Transverse colon (tissue), 4 donors: ENCODE data around the gene AGK. TPM values are rescaled to one million over a fixed set of nuclear protein-coding genes. Genes with fewer than 3 reads are reported as not detected.

Experiments
- DNase-seq: peaks from one replicate; pipeline ENCODE4 v3.0.0-alpha.2; 2019
- H3K27ac ChIP-seq, 4 donors: fragments of 200-600 bp; sonication (generic); 2 replicates each; pipeline ENCODE4 v1.5.1; 2016 to 2018; ENCODE audit warnings: inconsistent platforms in 4 of 4
- H3K27me3 ChIP-seq: fragments of 200-600 bp; sonication (generic); 2 replicates; pipeline ENCODE4 v1.5.1; 2017; ENCODE audit warnings: inconsistent platforms
- H3K36me3 ChIP-seq, 4 donors: fragments of 200-600 bp; sonication (generic); 2 replicates each; pipeline ENCODE4 v1.5.1; 2017 to 2019; ENCODE audit warnings: inconsistent platforms in 4 of 4
- H3K4me1 ChIP-seq, 4 donors: fragments of 200-600 bp; sonication (generic); 2 replicates each; pipeline ENCODE4 v1.5.1; 2017 to 2020; ENCODE audit warnings: inconsistent platforms in 4 of 4
- H3K4me3 ChIP-seq, 4 donors: fragments of 200-600 bp; sonication (generic); 1 replicate in 1 of 4; 2 replicates in 3 of 4; pipeline versions ENCODE4 v1.5.1 to v1.6.1; 2017 to 2019; ENCODE audit warnings: inconsistent platforms in 4 of 4
- H3K9me3 ChIP-seq, 2 donors: fragments of 200-600 bp; sonication (generic); 2 replicates each; pipeline ENCODE4 v1.5.1; 2017 to 2019; ENCODE audit warnings: inconsistent platforms in 2 of 2
- EP300 ChIP-seq: sonication (generic); formaldehyde crosslinking; IDR thresholded peaks from one replicate; pipeline ENCODE4 v1.6.1; 2017; ENCODE audit warnings: antibody characterized with exemption, low read depth
- POLR2A ChIP-seq: fragments of 450-650 bp; IDR thresholded peaks from one replicate; pipeline ENCODE4 v1.6.1; 2016; ENCODE audit warnings: antibody characterized with exemption, mild to moderate bottlenecking, moderate library complexity
- POLR2AphosphoS5 ChIP-seq, 3 donors: sonication (generic); formaldehyde crosslinking; IDR thresholded peaks; one replicate each; pipeline ENCODE4 v1.6.1; 2016; ENCODE audit warnings: antibody characterized with exemption in 3 of 3
- WGBS, 2 donors: methylation state at CpG; one replicate each; pipeline ENCODE4 v1.1.5; 2018; ENCODE audit warnings: low coverage in 1 of 2; 5-methylcytosine and 5-hydroxymethylcytosine counted together
- in situ Hi-C, 4 donors: fragments of 200-750 bp; cut with MboI; loops; one replicate each; pipeline versions ENCODE4 v1.15.0 to v1.15.1; 2017; ENCODE audit warnings: low sequenced_read_pairs in 3 of 4, low pct_ligation_motif_present in 1 of 4, low pct_unique_long_range_greater_than_20kb in 1 of 4
- intact Hi-C: fragments of 100-400 bp; cut with DNase I; formaldehyde crosslinking; loops from one replicate; pipeline ENCODE4 v1.15.1; 2023; ENCODE audit warnings: low total_unique reads
- total RNA-seq, 4 donors: library from RNA; depleted of rRNA; stranded (reverse); fragments of >200 nt; gene quantifications; one replicate each; pipeline ENCODE4 v1.1.0, GENCODE V29; 2016
- TF ChIP-seq, protein P1 (sequence below), 5 experiments: fragments of 200-600 bp in 3 of 5; fragments of 450-650 bp in 2 of 5; sonication (generic) in 3 of 5; IDR thresholded peaks; 1 replicate in 2 of 5; 2 replicates in 3 of 5; pipeline ENCODE4 v1.5.1; 2016 to 2017; ENCODE audit warnings: antibody characterized with exemption in 5 of 5, inconsistent platforms in 3 of 5, mild to moderate bottlenecking in 2 of 5, moderate library complexity in 1 of 5

Gene AGK
- total RNA-seq, 4 donors from 2014 or later = 5.4 to 22.8 (median 19.1) TPM

DNA sequence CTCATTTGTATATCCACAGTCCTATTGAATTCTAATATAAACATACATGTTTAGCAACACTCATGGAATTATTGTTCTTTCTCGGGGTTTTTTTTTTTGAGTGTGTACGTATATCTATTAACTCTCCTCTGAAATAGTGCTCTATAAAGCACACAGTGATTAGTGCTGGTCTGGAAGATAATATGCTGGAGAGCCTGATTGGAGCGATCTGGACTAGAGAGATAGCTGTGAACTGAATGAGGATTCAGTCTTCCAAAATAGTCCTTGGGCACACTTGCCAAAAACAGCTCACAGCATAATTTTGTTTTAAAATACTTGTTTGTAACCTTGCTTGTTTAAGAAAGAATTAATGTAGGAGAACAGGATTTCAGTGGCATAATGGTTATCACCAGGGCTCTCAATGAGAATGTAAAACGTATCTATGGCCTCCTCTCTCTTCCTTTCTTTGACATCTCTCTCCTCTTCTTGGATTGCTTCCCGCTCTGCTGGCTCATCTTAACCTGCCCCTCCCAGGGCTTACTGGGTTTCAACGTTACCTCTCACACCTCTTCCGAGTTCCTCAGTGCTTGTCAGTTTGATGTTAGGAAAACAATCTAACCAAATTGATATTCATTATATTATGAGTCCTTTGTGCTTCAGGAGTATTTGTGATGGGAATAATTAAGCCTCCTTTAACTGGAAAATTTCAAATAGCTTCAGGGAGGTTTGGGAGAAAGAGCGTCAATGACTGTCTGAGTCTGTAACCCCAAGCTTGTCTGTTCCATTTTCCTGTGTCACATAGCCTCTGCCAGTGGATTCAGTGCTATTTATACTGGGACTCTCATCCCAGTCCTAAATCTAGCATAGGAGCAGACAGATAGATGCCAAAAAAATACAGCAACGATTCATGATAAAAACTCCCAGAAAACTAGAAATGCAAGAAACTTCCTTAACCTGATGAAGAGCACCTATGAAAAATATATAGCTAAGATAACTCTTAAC, 16.2 kb upstream of the AGK start:
- TF ChIP-seq POLR2A (no peak), POLR2AphosphoS5 (IDR thresholded peaks at IDR 0.05) (no peak), EP300 (no peak)
- TF ChIP-seq, protein P1, sequence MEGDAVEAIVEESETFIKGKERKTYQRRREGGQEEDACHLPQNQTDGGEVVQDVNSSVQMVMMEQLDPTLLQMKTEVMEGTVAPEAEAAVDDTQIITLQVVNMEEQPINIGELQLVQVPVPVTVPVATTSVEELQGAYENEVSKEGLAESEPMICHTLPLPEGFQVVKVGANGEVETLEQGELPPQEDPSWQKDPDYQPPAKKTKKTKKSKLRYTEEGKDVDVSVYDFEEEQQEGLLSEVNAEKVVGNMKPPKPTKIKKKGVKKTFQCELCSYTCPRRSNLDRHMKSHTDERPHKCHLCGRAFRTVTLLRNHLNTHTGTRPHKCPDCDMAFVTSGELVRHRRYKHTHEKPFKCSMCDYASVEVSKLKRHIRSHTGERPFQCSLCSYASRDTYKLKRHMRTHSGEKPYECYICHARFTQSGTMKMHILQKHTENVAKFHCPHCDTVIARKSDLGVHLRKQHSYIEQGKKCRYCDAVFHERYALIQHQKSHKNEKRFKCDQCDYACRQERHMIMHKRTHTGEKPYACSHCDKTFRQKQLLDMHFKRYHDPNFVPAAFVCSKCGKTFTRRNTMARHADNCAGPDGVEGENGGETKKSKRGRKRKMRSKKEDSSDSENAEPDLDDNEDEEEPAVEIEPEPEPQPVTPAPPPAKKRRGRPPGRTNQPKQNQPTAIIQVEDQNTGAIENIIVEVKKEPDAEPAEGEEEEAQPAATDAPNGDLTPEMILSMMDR (IDR thresholded peaks at IDR 0.05) = no peak
- H3K36me3 ChIP-seq = no peaks in the 10 kb centered on the region
- H3K27me3 ChIP-seq = peaks cover 9% of the 10 kb centered on the region
- H3K4me3 ChIP-seq = no peak overlapping the region
- no peak overlapping the region for H3K27ac ChIP-seq
- in situ Hi-C loops (loop anchor here in 3 of 4 donors (25.0 kb wide), 2 partner anchors 523 to 723 kb away; partner anchors contain the start of gene MRPS33 (in 1 of the 3)), intact Hi-C loops (loop anchor here (10.0 kb wide), 1 partner anchor 710 kb away; no protein-coding TSS in a partner anchor)
- 59 to 69% methylated on average over 7 to 9 of the region's 9 CpGs for WGBS, 2 donors
- H3K9me3 ChIP-seq = no peaks in the 10 kb centered on the region
- peaks cover 0 to 2% (median 0%) of the 10 kb centered on the region in 4 donors for H3K4me1 ChIP-seq
- no peak for DNase-seq

DNA sequence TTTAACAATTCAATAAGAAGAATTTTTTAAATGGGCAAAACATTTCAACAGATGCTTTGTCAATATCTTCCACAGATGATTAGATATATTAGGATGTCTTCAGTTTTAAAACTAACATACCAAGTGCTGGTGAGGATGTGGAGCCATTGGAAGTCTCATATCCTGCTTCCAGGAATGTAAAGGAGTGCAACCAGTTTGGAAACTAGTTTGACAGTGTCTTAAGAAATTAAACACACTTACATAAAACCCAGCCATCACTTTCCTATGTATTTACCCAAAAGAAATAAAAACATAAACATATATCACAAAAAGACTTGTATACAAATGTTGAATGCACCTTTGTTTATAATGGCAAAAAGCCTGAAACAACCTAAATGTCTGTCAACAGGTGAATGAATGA, 13.3 kb upstream of the AGK start:
- intact Hi-C loops (loop anchor here (10.0 kb wide), 1 partner anchor 713 kb away; no protein-coding TSS in a partner anchor), in situ Hi-C loops (loop anchor here in 3 of 4 donors (25.0 kb wide), 2 partner anchors 526 to 726 kb away; partner anchors contain the start of gene MRPS33 (in 1 of the 3))
- Histone ChIP-seq H3K4me3 (no peak overlapping the region), H3K27me3 (peaks cover 9% of the 10 kb centered on the region), H3K9me3 (no peaks in the 10 kb centered on the region), H3K27ac (no peak overlapping the region), H3K4me1 (peaks cover 0 to 2% (median 0%) of the 10 kb centered on the region in 4 donors), H3K36me3 (no peaks in the 10 kb centered on the region)
- TF ChIP-seq, protein P1 (IDR thresholded peaks at IDR 0.05) = no peak
- TF ChIP-seq POLR2A = no peak
- DNase-seq = no peak

DNA sequence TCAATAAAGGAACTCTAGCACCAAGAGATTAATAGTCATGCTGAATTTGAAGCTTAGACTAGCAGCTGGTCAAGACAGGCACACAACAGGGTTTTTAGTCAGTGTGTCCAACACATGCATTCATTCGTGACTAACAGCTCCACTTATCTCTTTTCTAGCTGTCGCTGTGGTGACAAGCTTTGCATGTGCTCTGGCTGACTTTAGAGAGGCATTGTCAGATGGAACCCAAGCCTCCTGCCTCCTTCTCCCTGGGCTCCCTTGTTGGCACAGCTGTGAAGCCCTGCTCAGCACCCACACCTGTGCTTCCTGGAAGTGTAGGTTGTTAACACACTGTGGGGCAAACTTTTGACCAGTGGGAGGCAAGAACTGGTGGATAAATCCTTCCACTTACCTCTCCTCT, 9.8 kb upstream of the AGK start:
- Histone ChIP-seq H3K27ac (no peak overlapping the region), H3K27me3 (peaks cover 2% of the 10 kb centered on the region), H3K36me3 (no peaks in the 10 kb centered on the region), H3K4me3 (no peak overlapping the region), H3K4me1 (no peaks in the 10 kb centered on the region), H3K9me3 (no peaks in the 10 kb centered on the region)
- intact Hi-C loops (no loop called here), in situ Hi-C loops (loop anchor here in 3 of 4 donors (25.0 kb wide), 2 partner anchors 529 to 729 kb away; partner anchors contain the start of gene MRPS33 (in 1 of the 3))
- no peak for DNase-seq
- TF ChIP-seq POLR2AphosphoS5 (IDR thresholded peaks at IDR 0.05) (no peak), EP300 (no peak), POLR2A (no peak)
- TF ChIP-seq, protein P1 (IDR thresholded peaks at IDR 0.05) = no peak
- 72 to 89% methylated on average over 2 of the region's 2 CpGs for WGBS, 2 donors

GRCh38 chr7:141544831-141545230, 6.4 kb upstream of the AGK start:
- TF ChIP-seq EP300 (no peak), POLR2AphosphoS5 (IDR thresholded peaks at IDR 0.05) (no peak), POLR2A (no peak)
- TF ChIP-seq, protein P1 (IDR thresholded peaks at IDR 0.05) = no peak
- no peak overlapping the region for H3K4me3 ChIP-seq
- H3K9me3 ChIP-seq = no peaks in the 10 kb centered on the region
- in situ Hi-C loops (loop anchor here in 3 of 4 donors (25.0 kb wide), 2 partner anchors 533 to 733 kb away; partner anchors contain the start of gene MRPS33 (in 1 of the 3)), intact Hi-C loops (no loop called here)
- 67% methylated on average over 1 of the region's 1 CpG; no CpG with 5 or more reads in 1 of the 2 donors for WGBS, 2 donors
- no peaks in the 10 kb centered on the region for H3K36me3 ChIP-seq
- H3K27ac ChIP-seq = no peak overlapping the region
- no peak for DNase-seq
- no peaks in the 10 kb centered on the region for H3K4me1 ChIP-seq
- H3K27me3 ChIP-seq = no peaks in the 10 kb centered on the region
